ENCODE measurements around the gene SNX18.

Gene SNX18

DNA sequence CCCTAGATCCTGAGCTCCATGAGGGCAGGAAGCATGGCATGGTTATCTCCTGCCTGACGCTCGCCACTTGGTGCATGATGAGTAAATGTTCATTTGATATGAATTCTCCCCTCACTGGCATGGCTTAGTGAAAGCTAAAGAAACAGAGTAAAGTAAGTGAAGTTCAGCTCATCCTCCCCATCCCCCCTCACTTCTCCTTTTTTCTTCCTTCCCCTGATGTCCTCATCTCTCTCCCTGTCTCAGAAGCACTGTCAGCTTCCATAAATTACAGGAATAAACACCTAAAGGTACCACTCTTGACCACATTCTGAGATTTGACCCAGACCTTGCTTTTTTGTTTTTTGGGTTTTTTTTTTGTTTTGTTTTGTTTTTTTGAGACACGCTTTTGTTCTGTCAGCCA lies 73.3 kb downstream of the SNX18 start:
- DNase-seq, result no peak

GRCh38 chr5:54593779-54594178 lies 76.2 kb downstream of the SNX18 start:
- no peak for DNase-seq

- DNase-seq, result no peak
Observed at GRCh38 chr5:54594181-54594580, 76.6 kb downstream of the SNX18 start.

DNA sequence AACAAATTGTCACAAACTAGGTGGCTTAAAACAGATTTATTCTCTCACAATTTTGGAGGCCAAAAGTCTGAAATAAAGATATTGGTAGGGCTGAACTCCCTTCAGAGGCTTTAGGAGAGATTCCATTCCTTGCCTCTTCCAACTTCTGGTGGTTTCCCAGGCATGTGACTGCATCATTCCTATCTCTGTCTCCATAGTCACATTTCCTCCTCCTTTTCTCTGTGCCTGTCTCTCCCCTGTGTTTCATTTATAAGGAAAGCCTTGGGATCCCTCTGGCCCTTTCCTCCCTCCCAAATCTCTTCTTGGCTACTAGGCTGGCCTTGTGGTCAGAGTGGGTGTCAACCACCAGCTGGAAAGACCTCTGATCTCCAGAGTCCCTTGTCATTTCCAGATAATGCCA lies 78.2 kb downstream of the SNX18 start:
- no peak for DNase-seq

Data from NCI-H345 (cell line).